SK-MEL-5 (cell line): ENCODE data around the gene WBP1L. TPM values are rescaled to one million over a fixed set of nuclear protein-coding genes. Genes with fewer than 3 reads are reported as not detected.
"Not testable (repeated sequence)": the region's sequence is repeated elsewhere in the genome, so short reads cannot be mapped to it uniquely, and the experiment has no call there.

Experiments
- DNase-seq: peaks from one replicate; pipeline ENCODE4 v3.0.0-alpha.2; 2016; ENCODE audit warnings: low read depth, low spot score
- in situ Hi-C: cut with HindIII; loops from 2 replicates; pipeline ENCODE4 v1.10.0; 2016; ENCODE audit warnings: low sequenced_read_pairs, high pct_unique_total_duplicates, low pct_unique_long_range_greater_than_20kb
- total RNA-seq: library from RNA; depleted of rRNA; stranded (reverse); fragments of >200 nt; shearing (Covaris generic); gene quantifications from 2 replicates; pipeline ENCODE4 v1.2.3, GENCODE V29; 2014

Gene WBP1L
- total RNA-seq, 1 experiment from 2014 or later = 12.8 TPM

GRCh38 chr10:102716900-102717565, 26.7 kb upstream of the WBP1L start:
- in situ Hi-C loops, DNase-seq: not testable (repeated sequence)

- in situ Hi-C loops = no loop called here
- no peak for DNase-seq
Observed at GRCh38 chr10:102718220-102718619, 25.5 kb upstream of the WBP1L start.

- DNase-seq = no peak
- in situ Hi-C loops = no loop called here
Observed at GRCh38 chr10:102720337-102720736, 23.4 kb upstream of the WBP1L start.

GRCh38 chr10:102720775-102721301, 22.9 kb upstream of the WBP1L start:
- in situ Hi-C loops = no loop called here
- DNase-seq = no peak

- DNase-seq = no peak
- in situ Hi-C loops = no loop called here
Observed at GRCh38 chr10:102721954-102722353, 21.8 kb upstream of the WBP1L start.

- in situ Hi-C loops = no loop called here
- DNase-seq = no peak
Observed at GRCh38 chr10:102723989-102724388, 19.8 kb upstream of the WBP1L start.

GRCh38 chr10:102726274-102726673, 17.5 kb upstream of the WBP1L start:
- DNase-seq = no peak
- in situ Hi-C loops = no loop called here

GRCh38 chr10:102727037-102727818, 16.5 kb upstream of the WBP1L start:
- DNase-seq = no peak
- in situ Hi-C loops = no loop called here

GRCh38 chr10:102729029-102730026, 14.4 kb upstream of the WBP1L start:
- in situ Hi-C loops = no loop called here
- peak; percentile 73 for DNase-seq

GRCh38 chr10:102731222-102731800, 12.4 kb upstream of the WBP1L start:
- in situ Hi-C loops = no loop called here
- no peak for DNase-seq

- in situ Hi-C loops = no loop called here
- no peak for DNase-seq
Observed at GRCh38 chr10:102732661-102733060, 11.1 kb upstream of the WBP1L start.

GRCh38 chr10:102735065-102735562, 8.6 kb upstream of the WBP1L start:
- peak; percentile 59 for DNase-seq
- in situ Hi-C loops = no loop called here

- in situ Hi-C loops = no loop called here
- DNase-seq = no peak
Observed at GRCh38 chr10:102738692-102739121, 5.0 kb upstream of the WBP1L start.

- in situ Hi-C loops = no loop called here
- DNase-seq = no peak
Observed at GRCh38 chr10:102740229-102740628, 3.5 kb upstream of the WBP1L start.

GRCh38 chr10:102741726-102742237, 2.0 kb upstream of the WBP1L start:
- in situ Hi-C loops = no loop called here
- no peak for DNase-seq

GRCh38 chr10:102742313-102742712, 1.4 kb upstream of the WBP1L start:
- DNase-seq, in situ Hi-C loops: not testable (repeated sequence)

- in situ Hi-C loops = no loop called here
- DNase-seq = peak; percentile 14
Observed at GRCh38 chr10:102743078-102743587, 615 bp upstream of the WBP1L start.
